ENCODE results near the gene PPP1R7.

GRCh38 chr2:241226723-241227572, 76.7 kb downstream of the PPP1R7 start:
- TF ChIP-seq CTCF (conservative IDR thresholded peaks at IDR 0.05; ENCODE audit: low read length) (no peak), EZH2phosphoT487 (IDR thresholded peaks at IDR 0.05; ENCODE audit: borderline replicate concordance) (no peak)

All from Loucy (cell line).